Measurements from ENCODE around the gene SPINK9.
A peak's percentile ranks its signal among the peaks of the same experiment; 100 is the strongest.

The SPINK9 gene

GRCh38 chr5:148372166-148372725, 36.9 kb downstream of the SPINK9 start:
- no peak for DNase-seq

GRCh38 chr5:148372893-148373292, 37.5 kb downstream of the SPINK9 start:
- no peak for DNase-seq

DNA sequence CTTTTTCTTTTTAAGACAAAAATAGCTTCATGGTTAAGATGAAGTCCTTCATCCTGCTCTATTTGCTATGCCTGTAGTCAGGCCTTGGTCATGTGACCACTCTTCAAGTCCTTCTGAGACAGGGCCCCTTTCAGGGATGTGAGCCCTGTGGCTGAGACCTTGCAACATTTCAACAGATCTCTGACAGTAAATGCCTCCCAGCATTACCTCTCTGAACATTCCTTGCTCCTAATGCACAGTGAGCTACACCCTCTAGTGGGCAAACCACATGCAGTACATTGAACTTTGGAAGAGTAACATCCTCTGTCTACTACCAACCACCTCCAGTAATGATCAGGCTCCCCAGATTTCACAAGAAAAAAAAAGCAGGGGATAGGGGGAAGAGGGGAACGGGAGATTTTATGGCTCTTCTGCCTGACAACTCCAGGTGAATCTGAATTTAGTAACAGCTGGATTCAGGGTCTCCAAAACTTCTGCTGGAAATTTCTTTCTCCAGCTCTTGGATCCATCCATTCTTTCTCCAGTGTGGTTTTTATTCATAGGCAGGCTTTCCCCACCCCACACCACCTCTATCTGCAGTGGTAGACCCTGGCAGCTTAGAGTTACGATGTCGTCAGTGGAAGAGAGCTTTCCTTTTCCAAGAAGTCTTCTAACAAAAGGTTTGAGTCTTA, 39.5 kb downstream of the SPINK9 start:
- DNase-seq = no peak

DNA sequence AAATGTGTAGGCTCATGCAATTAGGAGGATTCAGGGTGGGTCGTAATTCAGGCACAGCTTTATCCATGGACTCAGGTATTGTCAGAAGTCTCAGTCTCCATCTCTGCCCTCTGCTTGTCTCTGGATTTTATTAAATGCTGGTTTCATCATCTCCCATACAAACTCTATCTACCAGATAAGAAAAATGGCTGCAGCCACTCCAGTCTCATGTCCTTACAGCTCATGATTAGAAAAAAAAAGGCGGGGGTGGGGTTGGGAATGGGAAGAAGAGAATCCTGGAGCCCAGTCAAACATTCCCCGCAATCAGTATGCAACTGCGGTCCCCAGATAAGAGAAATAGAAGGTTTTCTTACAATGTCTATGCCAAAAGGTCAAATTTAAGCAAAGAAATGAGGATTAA, 40.8 kb downstream of the SPINK9 start:
- no peak for DNase-seq

- DNase-seq = no peak
Measured at GRCh38 chr5:148378670-148379069, 43.3 kb downstream of the SPINK9 start.

GRCh38 chr5:148379340-148379739, 44.0 kb downstream of the SPINK9 start:
- DNase-seq = no peak

GRCh38 chr5:148381906-148382305, 46.5 kb downstream of the SPINK9 start:
- no peak for DNase-seq

GRCh38 chr5:148382961-148383360, 47.6 kb downstream of the SPINK9 start:
- DNase-seq = no peak

DNA sequence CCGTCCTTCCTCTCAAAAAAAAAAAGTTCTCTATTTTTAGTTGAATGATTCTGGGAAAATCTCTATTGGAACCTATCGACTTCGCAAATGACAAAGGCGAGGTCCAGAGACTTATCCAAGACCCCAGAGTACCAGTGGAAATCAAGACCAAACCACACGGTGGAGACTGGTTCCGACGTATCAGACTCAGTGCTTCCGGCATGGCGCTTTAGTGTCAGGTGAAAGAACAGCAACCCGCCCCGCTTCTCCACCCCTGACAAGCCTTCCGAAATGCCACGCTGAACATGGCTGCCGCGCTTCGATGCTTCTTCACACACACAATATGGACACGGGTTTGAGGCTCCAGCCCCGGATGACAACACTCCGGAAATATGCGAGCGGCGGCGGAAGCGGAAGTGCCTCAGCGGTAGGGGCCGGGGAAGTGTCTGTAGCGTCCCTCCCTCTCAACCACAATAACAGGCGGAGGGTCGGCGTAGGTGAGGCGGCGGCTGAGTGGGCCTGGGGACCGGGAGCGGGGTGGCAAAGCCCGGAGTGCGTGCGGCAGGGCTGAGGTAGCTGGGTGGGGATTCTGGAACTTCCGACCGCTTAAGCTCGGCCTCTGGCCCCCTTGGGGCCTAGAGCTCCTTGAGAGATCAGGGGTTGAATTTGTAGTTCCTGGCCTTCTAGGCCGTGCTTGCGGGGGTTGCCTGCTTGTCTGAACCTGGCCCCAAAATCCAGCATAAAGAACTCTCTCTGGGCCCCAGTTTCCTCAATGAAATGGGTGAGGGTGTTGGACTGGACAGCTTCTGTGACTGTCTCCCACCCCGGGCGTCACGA, 48.4 kb downstream of the SPINK9 start, which contains the start of gene FBXO38:
Gene FBXO38 (plus strand): TSS at position 395 of the 816 bp plus-strand sequence. CDS start 10,819 bp downstream, outside the sequence.
- peak; percentile 93 for DNase-seq

- DNase-seq = no peak
Measured at GRCh38 chr5:148384380-148384737, 49.0 kb downstream of the SPINK9 start.

DNA sequence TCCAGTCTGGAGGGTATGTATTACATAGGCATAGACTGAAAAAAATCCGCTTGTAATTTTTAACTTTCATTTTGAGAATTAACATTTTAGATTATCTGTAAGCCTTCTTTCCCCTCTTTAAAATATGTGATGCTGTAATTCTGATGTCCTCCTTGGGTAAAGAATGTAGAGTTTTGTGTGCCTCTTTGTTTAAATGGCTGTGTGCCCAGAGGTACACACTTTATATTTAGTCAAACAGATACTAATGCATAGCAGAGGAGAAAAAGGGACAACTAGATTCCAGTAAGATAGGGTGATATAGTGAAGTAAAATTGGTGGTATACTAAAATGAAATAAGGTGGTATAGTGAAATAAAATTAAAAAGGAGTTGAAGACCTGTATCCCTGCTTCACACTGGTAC, 49.7 kb downstream of the SPINK9 start:
- DNase-seq = no peak

DNA sequence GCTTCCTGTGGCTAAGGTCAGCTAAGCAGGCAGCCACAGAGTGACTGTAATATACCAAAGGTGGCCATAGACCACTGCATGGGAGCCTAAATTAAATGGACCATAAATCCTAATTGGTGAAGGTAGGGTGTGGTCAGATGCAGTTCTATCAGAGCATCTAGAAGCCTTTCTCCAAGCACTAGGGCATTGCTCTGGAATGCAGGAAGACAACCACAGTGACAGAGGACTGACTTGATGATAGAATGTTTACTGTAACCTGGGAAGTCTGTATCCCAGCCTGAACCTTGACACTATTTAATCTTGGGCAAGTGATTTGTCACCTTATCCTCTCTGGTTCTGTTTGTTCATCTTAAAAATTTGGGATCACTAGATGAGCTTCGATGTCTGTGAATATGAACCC, 50.7 kb downstream of the SPINK9 start:
- no peak for DNase-seq

DNA sequence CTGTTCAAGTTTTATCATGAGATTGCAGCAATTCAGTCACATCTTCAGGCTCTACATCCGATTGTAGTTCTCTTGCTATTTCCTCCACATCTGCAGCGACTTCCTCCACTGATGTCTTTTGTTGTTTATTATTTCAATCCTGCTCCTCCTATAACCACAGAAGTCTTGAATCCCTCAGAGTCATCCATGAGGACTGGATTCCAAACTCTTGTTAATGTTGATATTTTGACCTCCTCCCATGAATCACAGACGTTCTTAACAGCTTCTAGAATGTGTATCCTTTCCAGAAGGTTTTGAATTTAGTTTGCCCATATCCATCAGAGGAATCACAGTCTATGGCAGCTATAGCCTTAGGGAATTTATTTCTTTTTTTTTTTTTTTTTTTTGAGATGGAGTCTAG, 52.0 kb downstream of the SPINK9 start:
- no peak for DNase-seq

- no peak for DNase-seq
Measured at GRCh38 chr5:148388696-148389095, 53.3 kb downstream of the SPINK9 start.
